MM.1S (cell line): ENCODE results near the gene SEMA4D.

Source experiments
- DNase-seq: peaks from one replicate; pipeline ENCODE4 v3.0.0-alpha.2; 2015
- H2AFZ ChIP-seq: fragments of 300-600 bp; sonication (generic); 2 replicates; pipeline ENCODE4 v1.6.0; 2016; ENCODE audit warnings: antibody characterized with exemption, low read length
- H3F3A ChIP-seq: fragments of 300-600 bp; sonication (generic); 2 replicates; pipeline ENCODE4 v1.6.1; 2016; ENCODE audit warnings: mild to moderate bottlenecking, antibody characterized with exemption, low read length, moderate library complexity, mixed read lengths; ENCODE audit not compliant: insufficient read depth
- H3K27ac ChIP-seq: fragments of 300-600 bp; sonication (generic); 2 replicates; pipeline ENCODE4 v1.5.1; 2016; ENCODE audit warnings: mild to moderate bottlenecking, low read length
- H3K27me3 ChIP-seq: fragments of 300-600 bp; sonication (generic); replicated peaks from 2 replicates; pipeline ENCODE4 v1.6.0; 2016; ENCODE audit warnings: low read length; ENCODE audit not compliant: insufficient read depth
- H3K36me3 ChIP-seq: fragments of 300-600 bp; sonication (generic); replicated peaks from 2 replicates; pipeline ENCODE4 v1.6.1; 2016; ENCODE audit warnings: mild to moderate bottlenecking, low read length, mixed read lengths; ENCODE audit not compliant: insufficient read depth
- H3K4me1 ChIP-seq: fragments of 300-600 bp; sonication (generic); 2 replicates; pipeline ENCODE4 v1.6.1; 2016; ENCODE audit warnings: low read length, mixed read lengths
- H3K4me2 ChIP-seq: fragments of 300-600 bp; sonication (generic); 2 replicates; pipeline ENCODE4 v1.6.0; 2016; ENCODE audit warnings: low read depth, low read length
- H3K4me3 ChIP-seq: fragments of 300-600 bp; sonication (generic); 2 replicates; pipeline ENCODE4 v1.5.1; 2016; ENCODE audit warnings: low read length, mixed read lengths
- H3K79me2 ChIP-seq: fragments of 300-600 bp; sonication (generic); 2 replicates; pipeline ENCODE4 v1.6.1; 2016; ENCODE audit warnings: mixed run types, low read length, mixed read lengths
- H3K9ac ChIP-seq: fragments of 300-600 bp; sonication (generic); 2 replicates; pipeline ENCODE4 v1.6.1; 2016; ENCODE audit warnings: low read length, mixed read lengths
- H3K9me2 ChIP-seq: fragments of 300-600 bp; sonication (generic); replicated peaks from 2 replicates; pipeline ENCODE4 v1.6.1; 2016; ENCODE audit warnings: mild to moderate bottlenecking, low read length, mixed read lengths; ENCODE audit not compliant: insufficient read depth
- H3K9me3 ChIP-seq: fragments of 300-600 bp; sonication (generic); replicated peaks from 2 replicates; pipeline ENCODE4 v1.6.1; 2016; ENCODE audit warnings: mild to moderate bottlenecking, low read length, mixed read lengths; ENCODE audit not compliant: insufficient read depth
- H4K20me1 ChIP-seq: fragments of 300-600 bp; sonication (generic); 2 replicates; pipeline ENCODE4 v1.6.1; 2016; ENCODE audit warnings: mild to moderate bottlenecking, low read length, moderate library complexity, mixed read lengths; ENCODE audit not compliant: insufficient read depth
- EZH2 ChIP-seq: fragments of 300-600 bp; sonication (generic); optimal IDR thresholded peaks from 2 replicates; pipeline ENCODE3; 2017; ENCODE audit warnings: low read depth, mild to moderate bottlenecking, antibody characterized with exemption, low read length, mixed read lengths
- EZH2phosphoT487 ChIP-seq: fragments of 300-600 bp; sonication (generic); IDR thresholded peaks from 2 replicates; pipeline ENCODE4 v1.6.1; 2018; ENCODE audit warnings: antibody characterized with exemption, low read length
- TF ChIP-seq, protein P1 (sequence below): fragments of 300-600 bp; sonication (generic); IDR thresholded peaks from 2 replicates; pipeline ENCODE4 v1.5.1; 2016; ENCODE audit warnings: antibody characterized with exemption, low read length, mixed read lengths

The SEMA4D gene

DNA sequence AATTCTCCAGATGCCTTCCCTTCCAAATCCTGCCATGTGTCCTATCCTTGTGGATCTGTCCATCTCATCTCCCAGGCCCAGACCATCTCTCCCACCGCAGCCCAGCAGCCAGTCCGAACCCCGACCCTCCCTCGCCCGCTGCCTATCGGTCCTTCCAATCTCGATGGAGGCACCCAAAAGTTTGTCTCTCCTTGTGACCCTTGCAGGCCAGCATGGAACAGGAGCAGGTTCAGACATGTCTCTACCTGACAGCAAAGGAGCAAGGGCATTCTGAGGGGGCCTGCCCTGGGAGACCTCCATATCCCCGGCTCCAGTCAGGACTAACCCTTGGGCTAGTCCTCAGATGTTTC is 51.0 kb downstream of the SEMA4D start:
- Histone ChIP-seq H3K4me1 (peaks cover 28% of the 10 kb centered on the region), H3K4me3 (no peak overlapping the region), H3K9me3 (no peaks in the 10 kb centered on the region), H3K27ac (no peak overlapping the region), H3K36me3 (no peaks in the 10 kb centered on the region), H3K9ac (no peak overlapping the region), H3F3A (peaks cover 6% of the 10 kb centered on the region; the same call in 1 of the 2 replicates), H4K20me1 (peaks cover 5% of the 10 kb centered on the region; the same call in 1 of the 2 replicates), H3K4me2 (no peak overlapping the region), H3K79me2 (peaks cover 100% of the 10 kb centered on the region), H3K27me3 (no peaks in the 10 kb centered on the region), H2AFZ (no peak overlapping the region), H3K9me2 (no peaks in the 10 kb centered on the region)
- no peak for DNase-seq
- TF ChIP-seq EZH2phosphoT487: no peak
- TF ChIP-seq EZH2: no peak
- TF ChIP-seq, protein P1, sequence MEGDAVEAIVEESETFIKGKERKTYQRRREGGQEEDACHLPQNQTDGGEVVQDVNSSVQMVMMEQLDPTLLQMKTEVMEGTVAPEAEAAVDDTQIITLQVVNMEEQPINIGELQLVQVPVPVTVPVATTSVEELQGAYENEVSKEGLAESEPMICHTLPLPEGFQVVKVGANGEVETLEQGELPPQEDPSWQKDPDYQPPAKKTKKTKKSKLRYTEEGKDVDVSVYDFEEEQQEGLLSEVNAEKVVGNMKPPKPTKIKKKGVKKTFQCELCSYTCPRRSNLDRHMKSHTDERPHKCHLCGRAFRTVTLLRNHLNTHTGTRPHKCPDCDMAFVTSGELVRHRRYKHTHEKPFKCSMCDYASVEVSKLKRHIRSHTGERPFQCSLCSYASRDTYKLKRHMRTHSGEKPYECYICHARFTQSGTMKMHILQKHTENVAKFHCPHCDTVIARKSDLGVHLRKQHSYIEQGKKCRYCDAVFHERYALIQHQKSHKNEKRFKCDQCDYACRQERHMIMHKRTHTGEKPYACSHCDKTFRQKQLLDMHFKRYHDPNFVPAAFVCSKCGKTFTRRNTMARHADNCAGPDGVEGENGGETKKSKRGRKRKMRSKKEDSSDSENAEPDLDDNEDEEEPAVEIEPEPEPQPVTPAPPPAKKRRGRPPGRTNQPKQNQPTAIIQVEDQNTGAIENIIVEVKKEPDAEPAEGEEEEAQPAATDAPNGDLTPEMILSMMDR: no peak

DNA sequence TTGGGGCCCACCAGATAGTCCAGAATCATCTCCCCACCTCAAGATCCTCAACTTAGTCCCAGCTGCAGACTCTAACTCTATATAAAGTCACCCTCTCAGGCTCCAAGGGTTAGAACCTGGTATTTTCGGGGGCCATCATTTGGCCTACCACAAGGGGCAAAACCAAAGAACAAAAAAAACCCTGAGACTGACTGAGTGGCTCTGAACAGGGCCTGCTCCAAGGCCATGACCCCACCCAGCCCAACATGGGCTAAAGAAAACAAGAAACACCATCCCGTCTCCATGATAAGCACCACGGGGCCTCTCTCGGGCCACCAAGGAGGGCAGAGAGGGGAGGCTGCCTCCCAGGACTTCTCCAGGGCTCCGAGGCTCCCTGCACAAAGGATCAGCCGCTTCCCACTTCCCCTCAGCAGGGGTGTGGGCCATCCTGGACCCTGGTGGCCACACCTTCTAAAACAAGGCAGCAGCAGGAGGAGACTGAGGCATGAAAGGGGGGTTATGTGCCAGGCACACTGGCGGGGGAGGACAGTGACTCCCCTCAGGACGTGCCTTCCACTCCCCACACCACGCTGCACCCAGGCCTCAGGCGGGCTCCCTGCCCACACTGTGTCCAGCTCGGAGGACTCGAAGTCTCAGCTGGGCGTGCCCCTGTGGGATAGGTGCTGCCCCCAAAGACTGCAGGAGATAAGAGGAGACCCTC is 51.5 kb downstream of the SEMA4D start:
- H3K27ac ChIP-seq: no peak overlapping the region

DNA sequence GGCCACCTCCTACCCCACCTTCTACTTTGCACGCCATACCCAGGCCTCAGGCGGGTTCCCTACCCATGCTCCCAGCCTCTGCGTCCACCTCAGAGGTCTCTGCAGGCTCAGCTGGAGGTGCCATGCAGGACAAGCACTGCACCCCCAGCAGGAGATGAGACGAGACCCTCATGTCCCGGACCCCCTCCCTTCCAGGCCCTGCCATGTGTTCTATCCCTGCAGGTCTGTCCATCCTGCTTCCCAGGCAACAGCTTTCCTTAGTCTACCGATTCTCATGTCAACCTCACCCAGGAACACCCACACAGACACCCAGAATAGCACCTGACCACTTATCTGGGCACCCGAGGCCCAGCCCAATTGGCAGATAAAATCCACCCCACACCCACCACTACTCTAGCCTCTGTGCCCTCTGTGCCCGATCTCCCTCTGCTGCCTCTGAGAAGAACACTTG is 52.1 kb downstream of the SEMA4D start:
- Histone ChIP-seq H3K27ac (no peak overlapping the region), H4K20me1 (peaks cover 5% of the 10 kb centered on the region; the same call in 1 of the 2 replicates), H3K4me3 (no peak overlapping the region), H2AFZ (no peak overlapping the region), H3K9me2 (no peaks in the 10 kb centered on the region), H3K27me3 (no peaks in the 10 kb centered on the region), H3K9ac (no peak overlapping the region), H3K79me2 (peaks cover 100% of the 10 kb centered on the region), H3K9me3 (no peaks in the 10 kb centered on the region), H3K4me1 (peaks cover 33% of the 10 kb centered on the region), H3K36me3 (no peaks in the 10 kb centered on the region), H3K4me2 (no peak overlapping the region), H3F3A (peaks cover 6% of the 10 kb centered on the region; the same call in 1 of the 2 replicates)
- TF ChIP-seq, protein P1: no peak
- TF ChIP-seq EZH2: no peak
- TF ChIP-seq EZH2phosphoT487: no peak
- DNase-seq: no peak

More for the DNA sequence above, 51.5 kb downstream of the SEMA4D start:
- no peak overlapping the region for H2AFZ ChIP-seq
- H4K20me1 ChIP-seq: peaks cover 5% of the 10 kb centered on the region; the same call in 1 of the 2 replicates
- no peaks in the 10 kb centered on the region for H3K36me3 ChIP-seq
- TF ChIP-seq EZH2 (no peak), EZH2phosphoT487 (no peak)
- TF ChIP-seq, protein P1: no peak
- H3K4me2 ChIP-seq: no peak overlapping the region
- DNase-seq: no peak
- no peaks in the 10 kb centered on the region for H3K9me2 ChIP-seq
- H3K9ac ChIP-seq: no peak overlapping the region
- no peaks in the 10 kb centered on the region for H3K9me3 ChIP-seq
- no peaks in the 10 kb centered on the region for H3K27me3 ChIP-seq
- peaks cover 33% of the 10 kb centered on the region for H3K4me1 ChIP-seq
- peaks cover 100% of the 10 kb centered on the region for H3K79me2 ChIP-seq
- peaks cover 6% of the 10 kb centered on the region; the same call in 1 of the 2 replicates for H3F3A ChIP-seq
- no peak overlapping the region for H3K4me3 ChIP-seq
